HG02981 (cell line): ENCODE measurements around the gene RPL35.

ENCODE experiments used
- ATAC-seq: cut with Tn5 transposase; IDR thresholded peaks from one replicate; pipeline ENCODE4 v1.9.1; 2021; ENCODE audit warnings: mild to moderate bottlenecking, moderate library complexity; ENCODE audit not compliant: unreplicated experiment

The RPL35 gene

DNA sequence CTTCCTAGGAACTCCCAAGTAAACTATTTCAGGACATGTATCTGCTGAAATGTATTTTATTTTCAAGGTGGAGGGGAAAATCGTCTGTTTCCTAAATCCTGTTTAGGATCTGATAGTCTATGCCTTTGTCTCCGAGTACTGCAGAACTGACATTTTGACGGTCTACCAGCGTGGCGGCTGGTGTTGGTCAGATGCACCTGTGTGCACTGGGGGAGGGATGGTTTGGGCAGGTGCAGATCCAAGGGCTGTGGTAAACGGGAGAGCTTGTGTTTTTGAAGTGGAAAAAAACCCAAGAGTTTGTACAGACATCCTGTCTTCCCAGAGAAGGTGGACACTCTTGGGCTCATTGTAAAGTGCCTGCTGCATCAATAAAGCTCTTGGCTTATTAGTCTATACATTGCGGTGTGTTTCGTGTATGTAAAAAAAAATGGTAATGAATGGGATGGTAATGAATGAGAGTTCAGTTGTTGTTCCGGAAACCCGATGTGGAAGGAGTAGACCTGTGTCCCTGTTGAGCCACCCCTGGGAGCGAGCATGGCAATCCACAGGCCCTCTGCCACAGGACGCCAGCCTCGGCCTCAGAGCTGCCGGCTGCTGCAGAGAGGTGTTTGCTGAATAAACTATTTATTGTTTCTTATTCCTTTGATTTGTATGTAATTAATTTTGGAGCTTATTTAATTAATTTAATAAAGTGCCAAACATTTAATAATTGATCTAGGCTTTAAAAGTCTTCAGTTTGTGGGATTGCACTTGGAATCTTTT, 15.4 kb upstream of the RPL35 start:
- ATAC-seq, result no peak

DNA sequence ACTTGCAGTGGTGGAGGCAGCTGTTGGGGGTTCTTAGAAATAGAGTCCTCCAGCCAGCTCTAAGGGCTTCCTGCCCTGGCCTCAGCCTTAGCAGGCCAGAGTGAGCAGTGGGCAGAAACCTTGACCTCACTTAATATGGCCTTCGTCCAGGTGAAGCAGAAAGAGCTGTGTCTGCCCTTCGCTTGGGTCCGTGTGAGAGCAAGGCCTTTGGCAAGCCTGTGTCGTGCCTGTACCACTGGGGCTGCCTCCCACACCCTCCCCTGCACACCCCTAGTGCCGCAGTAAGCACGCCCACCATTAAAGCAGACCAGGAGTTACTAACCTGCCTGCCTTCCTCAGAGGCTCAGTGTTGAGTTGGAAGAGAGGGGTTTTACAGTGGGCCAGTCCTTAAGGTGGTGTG, 13.7 kb upstream of the RPL35 start:
- no peak for ATAC-seq

DNA sequence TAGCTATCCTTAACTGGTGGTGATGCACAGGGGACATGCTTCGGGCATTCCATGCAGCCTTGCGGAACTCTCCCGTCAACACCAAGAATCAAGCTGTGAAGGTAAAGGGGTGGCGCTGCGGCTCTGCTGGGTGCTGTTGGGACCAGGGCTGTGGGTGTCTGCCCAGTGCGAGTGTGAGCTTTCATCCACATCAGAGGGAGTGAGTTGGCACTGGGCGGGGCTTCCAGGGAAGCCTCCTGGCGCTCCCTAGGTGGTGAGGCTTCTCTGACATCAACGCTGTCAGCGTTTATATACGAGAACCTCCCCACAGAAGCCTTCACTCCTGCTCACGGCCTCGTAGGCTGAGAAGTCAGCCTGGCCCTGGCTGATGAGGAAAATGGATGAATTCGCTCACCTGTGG, 11.9 kb upstream of the RPL35 start:
- ATAC-seq, result no peak

DNA sequence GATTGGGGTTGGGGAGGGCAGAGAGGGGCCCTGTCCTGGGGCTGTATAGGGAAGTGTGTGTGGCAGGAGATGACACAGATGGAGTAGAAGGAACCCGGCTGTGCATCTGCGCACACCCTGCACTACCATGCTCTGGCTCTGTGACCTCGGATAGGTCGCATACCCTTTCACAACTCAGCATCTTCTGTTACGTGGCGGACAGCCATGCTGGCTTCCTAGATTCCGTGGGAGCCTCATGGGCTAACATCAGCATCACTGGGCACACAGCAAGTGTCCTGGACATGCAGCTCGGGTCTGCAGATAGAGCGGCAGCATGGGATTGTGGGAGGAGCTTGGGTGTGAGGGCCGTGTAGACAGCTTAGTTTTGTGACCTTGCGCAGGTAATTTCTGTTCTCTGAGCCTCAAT, 9.4 kb upstream of the RPL35 start:
- no peak for ATAC-seq

DNA sequence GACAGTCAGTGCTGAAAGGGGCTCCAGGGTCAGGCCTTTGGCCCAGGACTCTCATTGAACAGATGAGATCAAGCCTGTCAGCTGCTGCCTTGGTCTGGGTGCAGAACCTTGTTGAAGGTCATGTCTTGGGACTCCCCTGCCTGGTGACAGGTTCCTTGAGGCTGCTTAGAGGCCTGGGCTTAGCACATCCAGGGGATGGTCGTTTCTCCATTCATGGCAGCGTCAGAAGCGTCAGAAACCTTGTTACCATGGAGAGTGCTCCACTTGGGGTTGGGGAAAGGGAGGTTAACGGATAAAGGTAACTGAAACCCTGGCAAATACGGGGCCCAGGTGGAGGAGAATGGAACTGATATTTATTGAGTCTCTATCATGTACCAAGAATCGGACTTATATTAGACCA, 9.0 kb upstream of the RPL35 start:
- ATAC-seq, result no peak

- ATAC-seq, result peak; percentile 40
These were observed 8.3 kb upstream of the RPL35 start for GRCh38 chr9:124869986-124870560.

GRCh38 chr9:124869466-124869985, 7.8 kb upstream of the RPL35 start:
- no peak for ATAC-seq

DNA sequence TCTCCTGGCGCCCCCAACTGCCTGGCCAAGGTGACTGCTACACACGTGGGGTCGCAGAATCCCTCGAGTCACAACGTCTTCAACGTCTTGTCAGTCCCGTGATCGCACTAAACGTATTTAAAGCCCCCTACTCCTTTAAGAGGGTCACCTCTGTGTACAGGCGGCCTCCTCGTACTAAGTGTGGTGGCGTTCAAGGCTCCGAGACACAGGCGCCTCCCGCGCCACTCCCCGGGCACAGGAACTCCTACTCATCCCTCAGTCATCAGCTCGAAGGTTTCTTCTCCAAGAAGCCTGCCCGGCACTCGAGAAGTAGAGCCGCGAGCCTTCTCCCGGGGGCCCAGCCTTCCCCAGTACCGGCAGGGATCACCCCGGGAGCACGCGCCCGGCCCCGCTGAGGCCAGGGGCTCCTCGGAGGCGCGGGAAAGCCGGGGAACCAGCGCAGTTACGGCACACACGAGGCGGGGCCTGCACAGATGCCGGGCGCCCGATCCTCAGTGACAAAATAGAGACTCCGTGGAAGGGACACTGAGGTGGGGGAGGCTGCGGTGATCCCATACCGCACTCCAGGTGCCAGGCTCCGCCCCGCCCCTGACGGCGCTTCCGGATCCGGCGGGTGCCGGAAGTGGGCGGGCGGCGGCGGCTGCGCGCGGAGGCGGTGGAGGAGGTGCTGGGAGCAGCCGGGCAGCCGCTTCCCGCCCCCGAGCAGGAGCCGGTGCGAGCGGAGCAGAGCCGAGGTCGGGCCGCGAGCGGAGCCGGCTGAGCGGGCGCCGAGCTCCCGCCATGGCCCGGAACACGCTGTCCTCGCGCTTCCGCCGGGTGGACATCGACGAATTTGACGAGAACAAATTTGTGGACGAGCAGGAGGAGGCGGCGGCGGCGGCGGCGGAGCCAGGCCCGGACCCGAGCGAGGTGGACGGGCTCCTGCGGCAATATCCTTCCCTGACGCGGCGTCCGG, 7.0 kb upstream of the RPL35 start:
- ATAC-seq, result peak; percentile 59

DNA sequence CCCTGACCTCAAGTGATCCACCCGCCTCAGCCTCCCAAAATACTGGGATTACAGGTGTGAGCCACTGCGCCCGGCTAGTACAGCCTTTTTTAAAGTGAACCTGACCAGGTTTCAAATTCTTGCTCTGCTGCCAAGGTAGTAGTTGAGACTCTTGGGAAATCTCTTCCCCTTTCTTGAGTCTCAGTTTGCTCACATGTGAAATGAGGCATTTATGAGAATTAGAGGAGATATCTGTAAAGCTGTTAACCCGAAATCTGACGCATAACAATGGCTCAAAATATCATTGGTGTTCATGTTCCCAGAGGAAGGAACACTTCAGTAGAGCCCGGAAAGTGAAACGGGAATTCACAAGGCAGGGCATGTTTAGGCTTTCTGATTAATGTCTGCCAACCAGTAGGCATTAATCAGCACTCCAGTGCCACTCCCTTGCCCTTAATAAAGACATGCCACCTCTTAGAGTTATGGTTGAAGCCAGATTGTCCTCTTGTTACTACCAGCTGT, 1.7 kb upstream of the RPL35 start:
- no peak for ATAC-seq

- no peak for ATAC-seq
These were observed 995 bp downstream of the RPL35 start for GRCh38 chr9:124860582-124861341.

DNA sequence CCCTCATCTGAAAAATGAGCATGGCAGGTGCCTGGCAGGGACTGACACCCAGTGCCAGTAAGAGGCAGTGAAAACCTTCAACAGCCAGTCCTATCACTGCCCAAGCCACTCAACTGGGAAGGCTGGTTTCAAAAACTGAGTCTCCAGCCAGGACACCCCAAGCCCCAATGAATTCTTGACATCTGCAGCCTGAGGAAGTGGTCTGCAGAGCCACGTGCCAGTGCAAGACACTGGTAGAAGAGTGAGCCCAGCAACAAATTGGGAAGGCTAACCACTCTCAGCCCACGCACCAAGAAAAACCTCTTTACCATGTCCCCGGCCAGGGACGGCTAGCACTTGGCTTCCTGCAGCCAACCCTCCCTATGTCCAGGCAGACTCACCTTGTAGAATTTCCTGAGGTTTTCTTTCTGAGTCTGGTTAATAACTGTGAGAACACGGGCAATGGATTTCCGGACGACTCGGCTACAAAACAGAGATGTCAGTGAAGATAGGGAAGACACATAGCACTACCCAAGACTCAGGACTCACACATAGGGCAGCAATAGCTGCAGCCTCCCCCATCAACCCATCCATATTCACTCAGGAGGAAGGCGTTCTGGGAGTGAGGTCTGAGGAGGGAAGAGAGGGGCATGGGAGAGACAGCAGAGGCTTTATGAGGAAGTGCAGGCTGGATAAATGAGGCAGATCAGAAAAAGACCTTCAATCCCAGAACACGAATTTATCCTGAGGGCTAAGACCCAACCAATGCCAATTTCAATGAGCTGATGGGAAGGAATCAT, 1.8 kb downstream of the RPL35 start:
- no peak for ATAC-seq

- no peak for ATAC-seq
These were observed 3.3 kb downstream of the RPL35 start for GRCh38 chr9:124858330-124859046.

- no peak for ATAC-seq
These were observed 4.1 kb downstream of the RPL35 start for GRCh38 chr9:124857533-124858162.

DNA sequence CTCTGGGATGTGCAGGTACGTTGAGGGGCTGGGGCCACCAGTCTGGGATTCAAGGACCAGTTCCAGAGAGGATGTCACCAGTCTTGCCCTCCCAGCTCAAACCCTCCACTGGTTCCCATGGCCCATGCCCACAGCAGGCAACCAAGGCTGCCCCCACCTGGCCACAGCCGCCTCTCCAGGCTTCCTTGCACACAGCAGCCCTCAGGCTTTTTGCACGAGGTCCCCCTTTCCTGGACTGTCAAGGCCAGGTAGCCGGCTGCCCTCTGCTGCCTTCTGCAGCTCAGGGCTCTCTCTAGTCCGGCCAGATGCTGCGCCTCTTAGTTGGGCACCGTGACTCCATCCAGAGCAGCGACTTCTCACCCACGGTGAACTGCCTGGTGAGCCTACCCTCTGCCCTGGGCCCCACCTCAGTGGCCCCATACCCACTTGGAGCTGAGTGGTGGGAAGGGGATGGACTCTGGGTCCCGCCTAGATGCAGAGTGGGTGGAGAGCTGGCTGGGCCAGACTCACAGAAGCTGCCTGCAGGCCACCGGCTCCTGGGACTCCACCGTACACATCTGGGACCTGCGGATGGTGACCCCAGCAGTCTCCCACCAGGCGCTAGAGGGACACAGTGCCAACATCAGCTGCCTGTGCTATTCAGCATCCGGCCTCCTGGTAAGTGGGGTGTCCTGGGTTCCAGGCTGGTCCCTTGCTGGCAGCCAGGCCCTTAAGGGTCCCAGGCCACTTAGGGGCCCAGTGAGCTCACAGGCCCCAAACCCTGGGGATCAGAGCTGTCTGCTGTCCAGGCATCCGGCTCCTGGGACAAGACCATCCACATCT, 5.6 kb downstream of the RPL35 start:
- ATAC-seq, result no peak

GRCh38 chr9:124855566-124855943, 6.2 kb downstream of the RPL35 start:
- ATAC-seq, result no peak

DNA sequence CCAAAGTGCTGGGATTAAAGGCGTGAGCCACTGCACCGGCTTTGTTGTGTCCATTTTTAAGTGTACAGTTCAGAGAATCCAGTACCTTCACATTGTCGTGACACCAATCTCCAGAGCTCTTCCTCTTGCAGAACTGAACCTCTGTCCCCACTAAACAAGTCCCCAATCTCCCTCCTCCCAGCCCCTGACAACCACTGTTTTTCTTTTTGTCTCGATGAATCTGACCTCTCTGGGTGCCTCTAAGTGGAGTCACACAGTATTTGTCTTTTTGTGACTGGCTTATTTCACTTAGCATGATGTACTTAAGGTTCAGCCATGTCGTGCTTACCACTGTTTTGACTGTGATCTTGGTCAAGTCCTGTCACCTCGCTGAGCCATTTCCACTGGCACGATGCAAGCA, 6.9 kb downstream of the RPL35 start:
- no peak for ATAC-seq

DNA sequence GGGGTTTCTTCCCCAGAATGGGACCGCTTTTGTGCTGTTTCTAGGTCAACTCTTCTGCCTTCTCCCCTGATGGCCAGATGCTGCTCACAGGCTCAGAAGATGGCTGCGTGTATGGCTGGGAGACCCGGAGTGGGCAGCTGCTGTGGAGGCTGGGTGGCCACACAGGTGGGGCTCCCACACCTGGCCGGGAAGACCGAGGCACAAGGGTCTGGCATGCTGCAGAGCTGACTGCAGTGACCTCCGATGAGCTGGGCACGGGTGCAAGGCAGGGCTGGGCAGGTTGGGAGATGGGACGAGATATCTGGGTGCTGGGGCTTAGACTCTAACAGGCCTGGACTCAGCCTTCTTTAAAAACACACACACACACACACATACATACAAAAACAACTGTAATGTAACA, 7.6 kb downstream of the RPL35 start:
- ATAC-seq, result no peak

- ATAC-seq, result no peak
These were observed 8.1 kb downstream of the RPL35 start for GRCh38 chr9:124853605-124854143.
